ENCODE data around the gene COL2A1.

The COL2A1 gene

DNA sequence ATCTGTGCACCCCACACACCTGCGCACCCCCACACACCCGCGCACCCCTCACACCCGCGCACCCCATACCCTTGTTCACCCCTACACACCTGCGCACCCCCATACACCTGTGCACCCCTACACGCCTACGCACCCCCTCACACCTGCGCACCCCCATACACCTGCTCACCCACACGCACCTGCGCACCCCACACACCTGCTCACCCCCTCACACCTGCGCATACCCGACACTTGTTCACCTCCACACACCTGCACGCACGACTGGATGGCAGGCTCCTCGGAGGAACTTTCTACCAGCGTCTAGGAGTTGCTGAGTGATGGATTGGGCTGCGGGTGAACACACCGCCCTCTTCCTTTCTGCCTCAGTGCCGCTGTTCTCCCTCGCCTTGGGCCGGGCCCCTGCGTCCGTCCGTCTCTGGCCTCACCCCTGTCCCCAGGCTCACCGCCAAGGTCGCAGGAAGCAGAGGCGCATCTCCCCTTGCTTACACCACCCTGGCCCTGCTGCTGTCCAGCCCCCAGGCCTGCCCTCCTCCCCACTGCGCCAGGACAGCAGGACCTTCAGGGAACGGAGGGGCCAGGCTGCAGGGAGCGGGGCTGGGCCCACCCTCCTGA, 61.6 kb downstream of the COL2A1 start:
- DNase-seq, result no peak

DNA sequence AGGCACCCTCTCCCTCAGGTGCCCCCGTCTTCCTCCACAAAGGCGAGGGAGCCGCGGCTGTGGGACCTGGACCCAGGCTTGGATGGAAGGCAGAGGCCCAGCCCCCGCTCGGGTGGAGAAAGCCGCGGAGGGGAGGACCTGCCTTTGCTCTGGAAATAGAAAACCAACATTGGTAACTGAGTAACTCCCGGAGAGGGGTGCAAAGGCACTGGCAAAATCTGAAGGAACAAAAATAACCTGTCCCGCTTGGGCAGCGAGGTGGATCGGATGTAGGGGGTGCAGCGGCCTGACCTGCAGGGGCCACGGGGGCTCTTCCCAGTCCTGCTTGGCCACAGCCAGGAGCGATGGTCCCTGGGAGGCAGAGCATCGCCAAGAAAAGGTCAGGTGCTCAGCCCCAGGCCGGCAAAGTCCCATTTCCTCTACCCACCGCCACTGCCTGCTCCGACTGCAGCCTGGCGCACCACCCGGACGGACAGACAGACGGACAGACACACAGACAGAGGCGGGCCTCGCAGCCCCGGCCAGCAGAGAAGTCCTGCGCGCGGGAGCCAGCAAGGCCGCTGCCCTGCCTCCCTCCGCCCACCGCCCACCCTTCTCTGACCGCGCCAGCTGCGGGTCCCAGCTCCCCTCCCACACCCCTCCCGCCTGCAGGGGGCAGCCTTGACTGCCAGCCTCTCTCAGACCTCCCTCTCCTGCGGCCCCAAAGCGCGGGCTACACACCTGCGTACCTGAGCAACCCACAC, 62.2 kb downstream of the COL2A1 start:
- no peak for DNase-seq

DNA sequence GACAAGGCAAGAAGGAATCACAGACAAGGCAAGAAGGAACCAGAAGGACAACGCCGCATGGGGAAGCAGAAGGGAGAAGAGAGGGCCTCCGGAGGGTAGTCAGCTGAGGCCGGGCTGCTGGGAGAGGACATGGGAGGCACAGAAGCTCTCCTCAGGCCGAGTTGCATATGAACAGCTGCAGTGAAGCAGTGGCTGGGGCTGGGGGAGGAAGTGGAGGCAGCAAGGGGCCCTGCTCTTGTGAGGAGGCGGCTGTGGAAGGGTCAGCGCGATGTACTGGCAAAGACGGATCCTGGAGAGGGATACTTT, 62.8 kb downstream of the COL2A1 start:
- DNase-seq, result no peak

DNA sequence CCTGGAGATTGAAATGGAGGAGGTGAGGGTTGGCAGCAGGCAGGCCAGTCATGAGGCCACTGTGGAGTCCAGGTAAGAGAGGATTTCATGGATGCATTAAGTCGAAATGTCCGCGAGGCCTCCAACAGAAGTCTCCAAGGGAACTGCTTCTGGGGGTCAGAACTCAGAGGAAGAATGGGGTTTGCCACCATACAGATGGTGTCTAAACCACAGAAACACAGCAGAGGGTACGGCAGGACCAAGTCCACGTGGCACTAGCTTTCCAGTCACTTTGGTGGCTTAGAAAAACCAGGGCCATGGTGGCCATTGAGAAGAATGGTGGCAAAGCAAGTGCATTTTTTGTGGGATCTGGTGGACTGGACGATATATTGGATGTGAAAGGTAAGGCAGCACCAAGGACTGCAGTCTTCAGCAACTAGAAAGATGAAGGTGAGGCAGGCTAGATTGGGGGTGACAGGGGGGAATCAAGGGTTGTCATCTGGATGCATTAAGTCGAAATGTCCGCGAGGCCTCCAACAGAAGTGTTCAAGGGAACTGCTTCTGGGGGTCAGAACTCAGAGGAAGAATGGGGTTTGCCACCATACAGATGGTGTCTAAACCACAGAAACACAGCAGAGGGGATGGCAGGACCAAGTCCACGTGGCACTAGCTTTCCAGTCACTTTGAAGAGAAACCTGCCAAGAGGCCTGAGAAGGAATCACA, 63.4 kb downstream of the COL2A1 start:
- no peak for DNase-seq

DNA sequence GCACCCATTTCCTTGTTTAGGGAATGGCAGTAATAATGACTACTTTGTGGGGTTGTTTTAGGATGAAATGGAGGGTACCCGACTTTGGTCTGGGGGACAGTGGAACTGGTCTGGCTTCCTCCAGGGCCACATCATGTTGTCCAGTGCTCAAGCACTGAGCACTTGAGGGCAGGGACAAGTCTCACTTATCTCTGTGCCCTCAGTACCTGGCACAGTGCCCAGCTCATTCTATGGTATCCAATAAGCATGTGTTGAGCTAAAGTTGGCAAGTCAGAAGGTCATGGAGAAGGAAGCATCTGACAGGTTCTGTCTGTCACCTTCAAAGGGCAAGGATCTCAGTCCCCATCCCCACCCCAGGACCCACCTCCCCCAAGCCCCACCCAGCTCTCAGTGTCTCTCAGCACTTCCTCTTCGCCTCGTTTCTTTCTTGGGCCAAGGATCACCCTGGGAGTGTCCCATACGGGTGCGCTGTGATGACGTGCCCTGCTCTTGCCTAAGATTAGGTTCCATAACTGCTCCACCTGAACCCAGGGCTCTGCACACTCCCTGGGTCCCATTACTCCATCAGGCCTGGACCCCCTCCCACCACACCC, 65.2 kb downstream of the COL2A1 start:
- DNase-seq, result no peak

DNA sequence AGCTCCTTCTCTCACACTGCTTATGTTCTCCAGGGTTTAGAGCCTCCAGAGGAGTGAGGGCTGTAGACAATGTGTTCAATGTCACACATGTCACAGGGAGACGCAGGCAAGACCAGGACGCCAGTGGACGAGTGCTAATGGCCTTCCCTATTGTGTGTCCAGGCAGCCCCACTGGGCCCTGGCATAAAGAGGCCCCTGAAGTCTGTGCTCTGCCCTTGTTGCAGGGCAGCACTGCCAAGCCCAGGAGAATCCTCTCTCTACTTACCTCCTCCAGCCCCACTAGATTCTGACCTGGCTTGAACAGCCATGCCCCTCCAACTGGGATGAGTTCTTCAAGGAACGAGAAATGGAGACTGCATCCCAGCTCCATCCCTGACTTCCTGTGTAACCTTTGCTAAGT, 65.7 kb downstream of the COL2A1 start:
- DNase-seq, result no peak

DNA sequence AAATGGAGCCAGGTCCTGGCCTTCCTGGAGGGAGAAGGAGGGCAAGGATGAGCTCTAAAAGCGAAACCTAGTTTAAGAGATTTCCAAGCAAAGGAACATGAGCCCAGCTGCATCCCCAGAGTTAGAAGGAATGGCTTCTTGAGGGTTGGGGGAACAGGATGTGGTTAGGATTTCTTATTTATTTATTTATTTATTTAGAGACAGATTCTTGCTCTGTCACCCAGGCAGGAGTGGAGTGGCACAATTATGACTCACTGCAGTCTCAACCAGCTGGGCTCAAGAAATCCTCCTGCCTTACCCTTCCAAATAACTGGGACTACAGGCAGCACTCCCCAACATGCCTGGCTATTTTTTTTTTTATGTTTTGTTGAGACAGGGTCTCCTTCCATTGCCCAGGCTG, 66.2 kb downstream of the COL2A1 start:
- no peak for DNase-seq

DNA sequence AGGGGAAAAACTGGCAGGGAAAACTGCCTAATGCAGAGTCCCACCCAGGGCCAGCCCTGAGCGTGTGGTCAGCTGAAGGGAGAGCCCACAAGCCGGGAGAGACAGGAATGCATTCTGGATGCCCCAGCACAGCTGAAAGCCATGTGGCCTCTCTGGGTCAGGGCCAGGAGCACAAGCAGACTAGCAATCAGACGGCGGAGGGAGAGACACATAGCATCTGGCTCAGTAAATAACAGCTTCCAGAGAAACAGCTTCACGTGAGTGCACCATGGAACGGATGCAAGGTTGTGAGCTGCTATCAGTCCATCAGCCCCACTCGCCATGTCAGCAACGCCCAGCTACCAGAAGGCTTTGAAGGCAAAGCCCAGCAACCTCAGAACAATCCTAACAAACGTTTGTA, 69.1 kb downstream of the COL2A1 start:
- DNase-seq, result no peak

DNA sequence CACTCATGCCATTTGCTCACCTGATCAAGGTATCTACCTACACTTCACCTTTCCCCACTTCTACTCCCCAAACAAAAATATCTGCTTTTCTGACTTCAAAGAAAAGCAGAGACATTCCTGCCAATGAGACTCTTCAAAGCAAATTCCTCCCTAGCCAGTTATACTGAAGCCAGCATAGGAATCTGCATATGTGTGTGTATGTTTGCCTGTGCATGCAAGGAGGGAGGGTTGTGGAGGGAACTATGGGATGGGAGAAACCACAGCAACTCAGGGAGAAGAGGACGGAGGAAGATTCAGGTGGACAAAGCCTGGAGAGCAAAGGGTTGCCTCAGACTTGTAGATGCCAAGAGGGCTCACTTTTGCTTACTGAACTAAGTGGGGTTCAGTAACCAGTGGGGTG, 73.1 kb downstream of the COL2A1 start:
- no peak for DNase-seq

DNA sequence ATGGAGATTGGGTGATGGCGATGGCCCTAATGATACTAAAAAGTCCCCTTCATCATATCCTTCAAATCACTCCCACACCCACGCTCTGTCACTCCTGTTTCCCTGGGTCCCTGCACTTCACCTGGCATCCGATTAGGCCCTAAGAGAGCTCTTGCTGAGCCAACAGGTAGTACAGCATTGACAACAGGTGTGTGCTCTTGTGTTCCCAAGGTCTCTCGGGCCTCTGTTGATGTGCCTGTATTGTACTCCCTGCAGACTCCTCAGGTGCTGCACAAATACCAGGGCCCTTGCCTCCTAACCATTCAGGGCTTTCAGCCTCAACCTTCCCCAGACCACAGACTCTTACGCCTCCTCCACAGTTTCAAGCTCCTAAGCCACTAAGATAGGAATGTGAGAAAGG, 73.6 kb downstream of the COL2A1 start:
- no peak for DNase-seq

DNA sequence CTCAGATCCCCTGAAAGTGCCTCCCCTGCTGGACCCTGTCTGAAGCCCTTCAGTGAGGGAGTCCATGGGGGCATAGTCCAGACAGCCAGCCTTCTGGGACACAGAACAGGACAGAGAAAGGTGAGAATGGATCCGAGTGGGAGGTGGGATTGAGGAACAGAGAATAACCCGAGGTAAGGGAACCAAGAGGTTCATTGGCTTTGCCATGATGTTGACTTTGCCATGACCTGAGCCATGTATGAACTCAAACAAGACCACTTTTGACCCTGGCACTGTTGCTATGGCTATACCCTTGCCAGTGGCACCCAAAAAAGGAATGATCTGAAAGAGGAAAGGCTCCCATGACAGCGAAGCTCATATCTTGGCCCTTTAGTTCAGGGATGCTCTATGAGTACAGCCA, 76.9 kb downstream of the COL2A1 start:
- DNase-seq, result no peak

Measured in NCI-H1105 treated with DMSO at 0.1 percent for 48 hours (cell line).